ENCODE measurements around the gene ALG2.

Gene ALG2

GRCh38 chr9:99190597-99191283 lies 31.0 kb downstream of the ALG2 start:
- no peak overlapping the region for H3K27ac ChIP-seq
- ChIA-PET POLR2A (ENCODE audit: low non-redundant PET) (no interaction called here), CTCF (interaction anchor here (0.6 to 0.7 kb wide), 3 partner anchors 106 to 1327 kb away, joined by 3 to 4 read pairs (median 3); no protein-coding TSS in a partner anchor)
- no peak for TF ChIP-seq CTCF (conservative IDR thresholded peaks at IDR 0.05; ENCODE audit: low read depth)
- DNase-seq (ENCODE audit: low spot score): no peak

- no peak for DNase-seq (ENCODE audit: low spot score)
- no peak for TF ChIP-seq CTCF (conservative IDR thresholded peaks at IDR 0.05; ENCODE audit: low read depth)
- no peak overlapping the region for H3K27ac ChIP-seq
- ChIA-PET CTCF (interaction anchor here (0.7 kb wide), 1 partner anchor 42 kb away, joined by 3 read pairs; no protein-coding TSS in a partner anchor), POLR2A (ENCODE audit: low non-redundant PET) (no interaction called here)
Measured at GRCh38 chr9:99189887-99190596, 31.7 kb downstream of the ALG2 start.

GRCh38 chr9:99189186-99189585 lies 32.6 kb downstream of the ALG2 start:
- no peak overlapping the region for H3K27ac ChIP-seq
- no peak for TF ChIP-seq CTCF (conservative IDR thresholded peaks at IDR 0.05; ENCODE audit: low read depth)
- DNase-seq (ENCODE audit: low spot score): no peak
- ChIA-PET CTCF (no interaction called here), POLR2A (ENCODE audit: low non-redundant PET) (no interaction called here)

- DNase-seq (ENCODE audit: low spot score): no peak
- ChIA-PET CTCF (interaction anchor here (0.6 kb wide), 1 partner anchor 725 kb away, joined by 5 read pairs; no protein-coding TSS in a partner anchor), POLR2A (ENCODE audit: low non-redundant PET) (no interaction called here)
- no peak overlapping the region for H3K27ac ChIP-seq
- TF ChIP-seq CTCF (conservative IDR thresholded peaks at IDR 0.05; ENCODE audit: low read depth): no peak
Measured at GRCh38 chr9:99187311-99187710, 34.4 kb downstream of the ALG2 start.

- DNase-seq (ENCODE audit: low spot score): no peak
- CTCF ChIA-PET: interaction anchor here (0.6 to 2.8 kb wide), 7 partner anchors 12 to 1299 kb away, joined by 3 to 16 read pairs (median 3); no protein-coding TSS in a partner anchor
- POLR2A ChIA-PET (ENCODE audit: low non-redundant PET): no interaction called here
- no peak for TF ChIP-seq CTCF (conservative IDR thresholded peaks at IDR 0.05; ENCODE audit: low read depth)
- H3K27ac ChIP-seq: no peak overlapping the region
Measured at GRCh38 chr9:99185934-99186333, 35.8 kb downstream of the ALG2 start.

- no peak for DNase-seq (ENCODE audit: low spot score)
- ChIA-PET CTCF (interaction anchor here (0.5 to 2.8 kb wide), 15 partner anchors 12 to 1138 kb away, joined by 3 to 16 read pairs (median 4); partner anchors contain the start of genes ALG2 and INVS), POLR2A (ENCODE audit: low non-redundant PET) (no interaction called here)
- H3K27ac ChIP-seq: no peak overlapping the region
- TF ChIP-seq CTCF (conservative IDR thresholded peaks at IDR 0.05; ENCODE audit: low read depth): no peak
Measured at GRCh38 chr9:99185348-99185632, 36.5 kb downstream of the ALG2 start.
